K562 (cell line): Measurements from ENCODE around the gene CTH. TPM values are rescaled to one million over a fixed set of nuclear protein-coding genes. Genes with fewer than 3 reads are reported as not detected.

Experiments used
- ATAC-seq: fragments of 200-7000 bp; cut with Tn5 transposase; 3 replicates; pipeline ENCODE4 v1.9.1; 2020; ENCODE audit warnings: moderate library complexity
- BruUV-seq: library from RNA; stranded (reverse); fragments of 400-500 nt; replicated peaks from 2 replicates; lab custom pipeline; 2021; lab: Mats Ljungman, UMichigan
- CTCF ChIA-PET: fragments of 300-600 bp; formaldehyde crosslinking; extraction: SDS; loops from one replicate; lab custom pipeline; 2021; ENCODE audit warnings: low intra/inter-chr PET ratio; lab: Yijun Ruan, JAX
- POLR2A ChIA-PET: fragments of 300-600, 350-650 bp; sonication (Branson Sonifier 250); formaldehyde crosslinking; extraction: SDS; loops from one replicate; lab custom pipeline; 2021; ENCODE audit warnings: antibody characterized with exemption, inconsistent platforms; lab: Yijun Ruan, JAX
- DNase-seq, 4 experiments: peaks; one replicate each; pipeline versions ENCODE4 v3.0.0 to v3.0.0-alpha.2; 2011 to 2018; ENCODE audit warnings: low spot score in 3 of 4, mixed read lengths in 3 of 4; ENCODE audit errors: extremely low read depth in 1 of 4
- FAIRE-seq: peaks from 2 replicates; lab custom pipeline; 2011; peaks lifted over from hg19 to GRCh38; lab: Jason Lieb, UNC
- H2AFZ ChIP-seq: 2 replicates; pipeline ENCODE4 v1.6.0; 2011; ENCODE audit warnings: low read depth, low read length, control low read depth, inconsistent platforms
- H3K27ac ChIP-seq: fragments of 200-600 bp; 3 replicates; pipeline ENCODE4 v1.8.0; 2011; ENCODE audit warnings: low read depth, mild to moderate bottlenecking, control low read depth, inconsistent platforms, low read length, moderate library complexity, mixed read lengths; ENCODE audit errors: extremely low read depth
- H3K27me3 ChIP-seq, 2 experiments: fragments of 300-600 bp in 1 of 2; 2 replicates in 1 of 2; 3 replicates in 1 of 2; pipeline versions ENCODE4 v1.6.0 to v1.8.0; 2011; ENCODE audit warnings: inconsistent platforms in 2 of 2, low read length in 2 of 2, mild to moderate bottlenecking in 1 of 2, mixed read lengths in 1 of 2, moderate library complexity in 1 of 2; ENCODE audit not compliant: control insufficient read depth in 2 of 2, insufficient read depth in 2 of 2
- H3K36me3 ChIP-seq: fragments of 300-600 bp; 3 replicates; pipeline ENCODE4 v1.8.0; 2011; ENCODE audit warnings: mild to moderate bottlenecking, low read length, inconsistent platforms; ENCODE audit not compliant: control insufficient read depth, insufficient read depth
- H3K4me1 ChIP-seq, 2 experiments: fragments of 200-600 bp in 1 of 2; replicated peaks in 1 of 2; 2 replicates in 1 of 2; 3 replicates in 1 of 2; pipeline versions ENCODE4 v1.5.1 to v1.8.0; 2011; ENCODE audit warnings: inconsistent platforms in 2 of 2, low read length in 2 of 2, mild to moderate bottlenecking in 1 of 2, mixed read lengths in 1 of 2, moderate library complexity in 1 of 2; ENCODE audit not compliant: control insufficient read depth in 2 of 2, insufficient read depth in 2 of 2
- H3K4me2 ChIP-seq: 2 replicates; pipeline ENCODE4 v1.6.1; 2011; ENCODE audit warnings: low read length, control low read depth, inconsistent platforms, mixed read lengths; ENCODE audit not compliant: insufficient read depth
- H3K4me3 ChIP-seq: fragments of 200-600 bp; sonication (generic), shearing (Covaris generic); 2 replicates; pipeline ENCODE4 v1.5.1; 2016; ENCODE audit warnings: control low read depth, inconsistent platforms
- H3K79me2 ChIP-seq: fragments of 200-600 bp; 3 replicates; pipeline ENCODE4 v1.8.0; 2011; ENCODE audit warnings: low read length, inconsistent platforms; ENCODE audit not compliant: control insufficient read depth, insufficient read depth
- H3K9ac ChIP-seq, 2 experiments: 2 replicates each; pipeline versions ENCODE4 v1.6.0 to v1.6.1; 2011; ENCODE audit warnings: low read depth in 2 of 2, low read length in 2 of 2, control low read depth in 1 of 2, inconsistent platforms in 1 of 2, mild to moderate bottlenecking in 1 of 2, mixed read lengths in 1 of 2; ENCODE audit not compliant: insufficient read depth in 1 of 2
- H3K9me1 ChIP-seq: one replicate; pipeline ENCODE4 v1.6.0; 2011; ENCODE audit warnings: inconsistent platforms, mild to moderate bottlenecking, low read length, moderate library complexity; ENCODE audit not compliant: control insufficient read depth, insufficient read depth
- H3K9me3 ChIP-seq: replicated peaks from 2 replicates; pipeline ENCODE4 v1.5.1; 2011; ENCODE audit warnings: low read depth, low read length, inconsistent platforms; ENCODE audit not compliant: control insufficient read depth, insufficient read depth
- H4K20me1 ChIP-seq: replicated peaks from 2 replicates; pipeline ENCODE4 v1.6.1; 2011; ENCODE audit warnings: low read length, inconsistent platforms, mixed read lengths; ENCODE audit not compliant: control insufficient read depth, insufficient read depth
- ARHGAP35 ChIP-seq: fragments of 450-650 bp; IDR thresholded peaks from 2 replicates; pipeline ENCODE4 v1.6.1; 2018; ENCODE audit not compliant: partially characterized antibody
- BACH1 ChIP-seq: fragments of 200-800 bp; sonication (Bioruptor generic); IDR thresholded peaks from 2 replicates; pipeline ENCODE4 v1.6.1; 2016; ENCODE audit warnings: missing genetic modification characterization, missing compliant biosample characterization
- CCAR2 ChIP-seq: fragments of 200-400 bp; formaldehyde crosslinking; IDR thresholded peaks from 2 replicates; pipeline ENCODE4 v1.6.1; 2017; ENCODE audit warnings: mild to moderate bottlenecking, low read depth, low read length
- CREB5 ChIP-seq: fragments of 250-450 bp; sonication (Bioruptor Pico); IDR thresholded peaks from 2 replicates; pipeline ENCODE4 v1.5.0; 2020; ENCODE audit warnings: mild to moderate bottlenecking
- CXXC5 ChIP-seq: fragments of 250-450 bp; sonication (Bioruptor Pico); IDR thresholded peaks from 2 replicates; pipeline ENCODE4 v1.8.0; 2022; ENCODE audit warnings: inconsistent platforms, mild to moderate bottlenecking, moderate library complexity
- FOSL1 ChIP-seq: fragments of 200-800 bp; sonication (Bioruptor generic); conservative IDR thresholded peaks from 2 replicates; pipeline ENCODE4 v1.6.1; 2016; ENCODE audit warnings: missing genetic modification characterization, missing compliant biosample characterization
- FOXJ3 ChIP-seq: sonication (generic); formaldehyde crosslinking; IDR thresholded peaks from 2 replicates; pipeline ENCODE4 v1.4.0; 2020; ENCODE audit warnings: mild to moderate bottlenecking, missing genetic modification reagents
- GABPA ChIP-seq: fragments of 200-800 bp; sonication (Bioruptor generic); conservative IDR thresholded peaks from 2 replicates; pipeline ENCODE4 v1.6.1; 2016; ENCODE audit warnings: low read depth, missing genetic modification characterization, missing compliant biosample characterization
- ILK ChIP-seq: fragments of 450-650 bp; IDR thresholded peaks from 2 replicates; pipeline ENCODE4 v1.6.1; 2016; ENCODE audit warnings: missing genetic modification characterization, low read depth, mild to moderate bottlenecking, missing compliant biosample characterization, moderate library complexity, borderline replicate concordance
- JUNB ChIP-seq: fragments of 450-650 bp; formaldehyde crosslinking; conservative IDR thresholded peaks from 2 replicates; pipeline ENCODE4 v1.4.0; 2020; ENCODE audit warnings: mild to moderate bottlenecking
- MAFF ChIP-seq: IDR thresholded peaks from 2 replicates; pipeline ENCODE4 v1.6.1; 2012; ENCODE audit warnings: low read length, improper control_type of control experiment
- MEF2D ChIP-seq: conservative IDR thresholded peaks from 2 replicates; pipeline ENCODE4 v1.6.1; 2016; ENCODE audit warnings: low read depth, missing genetic modification characterization, missing compliant biosample characterization
- TBP ChIP-seq: optimal IDR thresholded peaks from 2 replicates; pipeline ENCODE3; 2011; ENCODE audit warnings: low read depth, low read length, improper control_type of control experiment
- TCF15 ChIP-seq: fragments of 250-450 bp; sonication (Bioruptor Pico); IDR thresholded peaks from 2 replicates; pipeline ENCODE4 v1.8.0; 2022; ENCODE audit warnings: moderate library complexity, mild to moderate bottlenecking, inconsistent platforms
- YY1 ChIP-seq, 3 experiments: IDR thresholded peaks; 2 replicates each; pipeline ENCODE4 v1.6.1; 2011; ENCODE audit warnings: low read length in 2 of 3, mild to moderate bottlenecking in 2 of 3, moderate library complexity in 2 of 3, borderline replicate concordance in 1 of 3, control low read depth in 1 of 3, low read depth in 1 of 3; ENCODE audit not compliant: insufficient read depth in 3 of 3, insufficient replicate concordance in 2 of 3, control insufficient read depth in 1 of 3, insufficient read length in 1 of 3; ENCODE audit errors: extremely low read depth in 1 of 3
- ZBTB1 ChIP-seq: sonication (generic); formaldehyde crosslinking; IDR thresholded peaks from 2 replicates; pipeline ENCODE4 v1.8.1; 2023; ENCODE audit warnings: missing genetic modification reagents, low read depth, mild to moderate bottlenecking, borderline replicate concordance
- ZNF274 ChIP-seq: IDR thresholded peaks from 2 replicates; pipeline ENCODE4 v1.6.1; 2011; ENCODE audit warnings: low read depth, mild to moderate bottlenecking, low read length, moderate library complexity, borderline replicate concordance
- ZNF431 ChIP-seq: sonication (generic); formaldehyde crosslinking; IDR thresholded peaks from 2 replicates; pipeline ENCODE4 v1.8.0; 2022; ENCODE audit warnings: mild to moderate bottlenecking, missing genetic modification reagents
- ZNF584 ChIP-seq: fragments of 200-800 bp; sonication (Bioruptor generic); IDR thresholded peaks from 2 replicates; pipeline ENCODE4 v1.6.1; 2016; ENCODE audit warnings: low read depth, mild to moderate bottlenecking, missing genetic modification characterization, missing compliant biosample characterization
- ZNF717 ChIP-seq: fragments of 250-450 bp; sonication (Bioruptor Pico); IDR thresholded peaks from 2 replicates; pipeline ENCODE4 v1.5.0; 2021
- in situ Hi-C: fragments of 300-500 bp; cut with MboI; formaldehyde crosslinking; loops from 4 replicates; pipeline ENCODE4 v1.15.0; 2018; ENCODE audit warnings: inconsistent platforms, mixed read lengths
- intact Hi-C: fragments of 100-400 bp; cut with micrococcal nuclease; formaldehyde crosslinking; loops from 2 replicates; pipeline ENCODE4 v1.14.2; 2022
- polyA plus RNA-seq, 8 experiments: library from polyadenylated mRNA; depleted of rRNA in 4 of 8; stranded (reverse) in 5 of 8; unstranded in 3 of 8; fragments of >200 nt; fragmentation: Nextera tagmentation in 2 of 8; fragmentation: Illumina TruSeq in 1 of 8; extraction: Ambion mirVana in 2 of 8; extraction: Trizol in 1 of 8; gene quantifications; 2 replicates each; pipeline versions ENCODE4 v1.2.1 to v1.2.3, GENCODE V29; 2011 to 2014; ENCODE audit warnings: inconsistent platforms in 1 of 8, missing spikeins in 1 of 8
- total RNA-seq, 7 experiments: library from RNA; depleted of rRNA in 6 of 7; stranded (reverse); fragments of >200 nt in 6 of 7; fragmentation: Illumina TruSeq in 2 of 7; extraction: Trizol in 2 of 7; gene quantifications; 2 replicates each; pipeline versions ENCODE4 v1.2.1 to v1.2.3, GENCODE V29; 2011 to 2021; ENCODE audit warnings: low replicate concordance in 1 of 7

Gene CTH
- total and polyA plus RNA-seq, 9 of the 15 experiments (the other 6 are each of a cell fraction or from before 2014, with no cell fraction given) = 8.0 to 54.4 (median 30.9) TPM

GRCh38 chr1:70392626-70393025 lies 18.4 kb upstream of the CTH start:
- H3K4me3 ChIP-seq = no peak overlapping the region
- FAIRE-seq = no peak
- H4K20me1 ChIP-seq = no peaks in the 10 kb centered on the region
- peaks cover 0 to 3% of the 10 kb centered on the region in 2 experiments; a peak in 1 of 5 replicates for H3K27me3 ChIP-seq
- H3K9ac ChIP-seq = no peak overlapping the region
- BruUV-seq = no TSS peak
- no peak for DNase-seq
- H3K4me1 ChIP-seq = no peaks in the 10 kb centered on the region
- ChIA-PET CTCF (no interaction called here), POLR2A (interaction anchor here (0.9 to 1.2 kb wide), 3 partner anchors 11 to 18 kb away, joined by 3 read pairs; partner anchors contain the start of gene CTH)
- H3K36me3 ChIP-seq = no peaks in the 10 kb centered on the region
- ATAC-seq = no peak
- H3K79me2 ChIP-seq = no peaks in the 10 kb centered on the region
- no peaks in the 10 kb centered on the region for H3K9me3 ChIP-seq
- in situ Hi-C loops (no loop called here), intact Hi-C loops (no loop called here)
- no peaks in the 10 kb centered on the region for H3K9me1 ChIP-seq
- no peak overlapping the region for H3K27ac ChIP-seq
- no peak overlapping the region for H2AFZ ChIP-seq
- TF ChIP-seq TBP (no peak), GABPA (tag) (no peak), ARHGAP35 (no peak), CREB5 (CRISPR knock-in tag) (no peak), ILK (no peak), MEF2D (tag) (no peak), ZNF717 (no peak), CXXC5 (CRISPR knock-in tag) (no peak), MAFF (no peak), ZBTB1 (CRISPR knock-in tag) (no peak), YY1 (IDR thresholded peaks at IDR 0.05; ENCODE audit: borderline replicate concordance in 1 of 3, control insufficient read depth in 1 of 3, extremely low read depth in 1 of 3, insufficient read depth in 3 of 3, insufficient read length in 1 of 3, insufficient replicate concordance in 2 of 3, low read depth in 1 of 3, low read length in 2 of 3) (no peak), CCAR2 (no peak), FOSL1 (no peak), TCF15 (CRISPR knock-in tag) (no peak), BACH1 (tag) (no peak), ZNF274 (no peak), ZNF431 (CRISPR knock-in tag) (no peak), JUNB (CRISPR knock-in tag) (no peak), ZNF584 (CRISPR knock-in tag) (no peak), FOXJ3 (CRISPR knock-in tag) (no peak)
- H3K4me2 ChIP-seq = no peak overlapping the region
